Measurements from ENCODE around the gene PDE1C.

The PDE1C gene

GRCh38 chr7:31825576-31825975 lies 244.6 kb downstream of the PDE1C start:
- no peak for DNase-seq

- no peak for DNase-seq
Measured at GRCh38 chr7:31819031-31819430, 251.2 kb downstream of the PDE1C start.

- DNase-seq: no peak
Measured at GRCh38 chr7:31816810-31817209, 253.4 kb downstream of the PDE1C start.

- no peak for DNase-seq
Measured at GRCh38 chr7:31815796-31816195, 254.4 kb downstream of the PDE1C start.

- DNase-seq: no peak
Measured at GRCh38 chr7:31814187-31814586, 256.0 kb downstream of the PDE1C start.

- peak; percentile 52 for DNase-seq
Measured at GRCh38 chr7:31811650-31812461, 258.4 kb downstream of the PDE1C start.

GRCh38 chr7:31805209-31805818 lies 264.9 kb downstream of the PDE1C start:
- DNase-seq: no peak

GRCh38 chr7:31796375-31796774 lies 273.8 kb downstream of the PDE1C start:
- no peak for DNase-seq

GRCh38 chr7:31794851-31795344 lies 275.3 kb downstream of the PDE1C start:
- DNase-seq: no peak

GRCh38 chr7:31791881-31792280 lies 278.3 kb downstream of the PDE1C start:
- DNase-seq: no peak

- DNase-seq: no peak
Measured at GRCh38 chr7:31788883-31789680, 281.1 kb downstream of the PDE1C start.

- no peak for DNase-seq
Measured at GRCh38 chr7:31788445-31788844, 281.8 kb downstream of the PDE1C start.

- no peak for DNase-seq
Measured at GRCh38 chr7:31786326-31786725, 283.9 kb downstream of the PDE1C start.

GRCh38 chr7:31785101-31785500 lies 285.1 kb downstream of the PDE1C start:
- no peak for DNase-seq

GRCh38 chr7:31783221-31783620 lies 287.0 kb downstream of the PDE1C start:
- no peak for DNase-seq

GRCh38 chr7:31782411-31782991 lies 287.7 kb downstream of the PDE1C start:
- DNase-seq: no peak

GRCh38 chr7:31778296-31778695 lies 291.9 kb downstream of the PDE1C start:
- no peak for DNase-seq

GRCh38 chr7:31776616-31777015 lies 293.6 kb downstream of the PDE1C start:
- DNase-seq: no peak

GRCh38 chr7:31775556-31775955 lies 294.7 kb downstream of the PDE1C start:
- DNase-seq: no peak

- DNase-seq: no peak
Measured at GRCh38 chr7:31772211-31772610, 298.0 kb downstream of the PDE1C start.

- no peak for DNase-seq
Measured at GRCh38 chr7:31767686-31768358, 302.4 kb downstream of the PDE1C start.

- DNase-seq: no peak
Measured at GRCh38 chr7:31764462-31764861, 305.7 kb downstream of the PDE1C start.

GRCh38 chr7:31763548-31763947 lies 306.7 kb downstream of the PDE1C start:
- DNase-seq: no peak
